HEK293T (cell line): ENCODE results near the gene ADGRF5.

Experiments
- ARNT ChIP-seq: fragments of 450-650 bp; IDR thresholded peaks from 2 replicates; pipeline ENCODE4 v1.6.1; 2017; ENCODE audit warnings: mild to moderate bottlenecking
- BHLHE40 ChIP-seq: fragments of 450-650 bp; IDR thresholded peaks from 2 replicates; pipeline ENCODE4 v1.6.1; 2016; ENCODE audit warnings: mild to moderate bottlenecking, moderate library complexity, borderline replicate concordance
- CTBP1 ChIP-seq: fragments of 450-650 bp; IDR thresholded peaks from 2 replicates; pipeline ENCODE4 v1.6.1; 2016; ENCODE audit warnings: borderline replicate concordance
- FOXA1 ChIP-seq: fragments of 450-650 bp; IDR thresholded peaks from 2 replicates; pipeline ENCODE4 v1.6.1; 2016; ENCODE audit warnings: mild to moderate bottlenecking
- FOXK2 ChIP-seq: fragments of 450-650 bp; IDR thresholded peaks from 2 replicates; pipeline ENCODE4 v1.6.1; 2016; ENCODE audit warnings: mild to moderate bottlenecking
- FOXM1 ChIP-seq: fragments of 450-650 bp; IDR thresholded peaks from 2 replicates; pipeline ENCODE4 v1.6.1; 2017; ENCODE audit warnings: mild to moderate bottlenecking, borderline replicate concordance
- HDGF ChIP-seq: fragments of 450-650 bp; IDR thresholded peaks from 2 replicates; pipeline ENCODE4 v1.6.1; 2017; ENCODE audit warnings: antibody characterized with exemption, borderline replicate concordance
- L3MBTL2 ChIP-seq: fragments of 450-650 bp; conservative IDR thresholded peaks from 2 replicates; pipeline ENCODE4 v1.6.1; 2016; ENCODE audit warnings: mild to moderate bottlenecking
- LEF1 ChIP-seq: fragments of 450-650 bp; IDR thresholded peaks from 2 replicates; pipeline ENCODE4 v1.6.1; 2017; ENCODE audit warnings: mild to moderate bottlenecking, borderline replicate concordance
- NFRKB ChIP-seq: fragments of 450-650 bp; IDR thresholded peaks from 2 replicates; pipeline ENCODE4 v1.6.1; 2016; ENCODE audit warnings: mild to moderate bottlenecking, moderate library complexity
- SP1 ChIP-seq: fragments of 450-650 bp; IDR thresholded peaks from 2 replicates; pipeline ENCODE4 v1.6.1; 2017
- SUZ12 ChIP-seq: fragments of 450-650 bp; IDR thresholded peaks from 2 replicates; pipeline ENCODE4 v1.6.1; 2016; ENCODE audit warnings: mild to moderate bottlenecking
- TARDBP ChIP-seq: fragments of 450-650 bp; IDR thresholded peaks from 2 replicates; pipeline ENCODE4 v1.6.1; 2016
- ZNF384 ChIP-seq: fragments of 450-650 bp; IDR thresholded peaks from 2 replicates; pipeline ENCODE4 v1.6.1; 2016

DNA sequence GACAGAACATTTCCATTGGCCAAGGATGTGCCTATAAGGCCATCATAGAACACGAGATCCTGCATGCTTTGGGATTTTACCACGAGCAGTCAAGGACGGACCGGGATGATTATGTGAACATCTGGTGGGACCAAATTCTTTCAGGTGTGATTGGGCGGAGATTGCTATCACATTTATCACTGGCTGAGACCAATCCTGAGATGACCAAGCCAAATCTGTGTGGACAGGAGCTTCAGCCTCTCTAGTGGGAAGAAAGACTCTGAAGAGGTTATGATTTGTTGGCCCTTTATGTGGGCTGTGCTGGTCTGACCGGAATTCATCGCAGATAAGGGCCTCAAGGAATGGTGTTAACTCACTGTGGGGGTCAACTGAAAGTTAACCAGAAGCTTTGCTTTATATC, 102.2 kb downstream of the ADGRF5 start:
- TF ChIP-seq ZNF384 (no peak), BHLHE40 (no peak), FOXA1 (no peak), SUZ12 (no peak), FOXM1 (no peak), TARDBP (no peak), LEF1 (no peak), SP1 (no peak), HDGF (no peak), ARNT (no peak), NFRKB (no peak), L3MBTL2 (no peak), CTBP1 (no peak), FOXK2 (no peak)
